ENCODE results near the gene MYLK2.
"Not testable (repeated sequence)": the region's sequence is repeated elsewhere in the genome, so short reads cannot be mapped to it uniquely, and the experiment has no call there.

MYLK2 gene

DNA sequence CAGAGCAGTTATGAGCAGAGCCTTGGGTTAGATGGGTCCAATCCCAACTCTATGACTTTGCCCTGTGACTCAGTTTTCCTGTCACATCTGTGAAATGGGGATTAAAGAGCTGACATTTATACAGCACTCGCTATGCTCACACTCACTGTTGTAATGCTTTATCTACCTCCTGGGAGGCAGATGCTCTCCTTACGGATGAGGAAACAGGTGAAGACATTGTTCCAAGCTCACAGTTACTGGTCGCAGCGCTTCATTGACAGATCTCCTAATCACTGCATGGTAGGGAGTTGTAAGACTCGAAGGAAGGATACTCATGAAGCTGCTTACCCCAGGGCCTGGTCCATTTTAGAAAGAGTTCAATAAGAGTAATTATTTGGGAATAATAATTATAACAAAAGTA is 2.9 kb upstream of the MYLK2 start:
- no peak for DNase-seq

DNA sequence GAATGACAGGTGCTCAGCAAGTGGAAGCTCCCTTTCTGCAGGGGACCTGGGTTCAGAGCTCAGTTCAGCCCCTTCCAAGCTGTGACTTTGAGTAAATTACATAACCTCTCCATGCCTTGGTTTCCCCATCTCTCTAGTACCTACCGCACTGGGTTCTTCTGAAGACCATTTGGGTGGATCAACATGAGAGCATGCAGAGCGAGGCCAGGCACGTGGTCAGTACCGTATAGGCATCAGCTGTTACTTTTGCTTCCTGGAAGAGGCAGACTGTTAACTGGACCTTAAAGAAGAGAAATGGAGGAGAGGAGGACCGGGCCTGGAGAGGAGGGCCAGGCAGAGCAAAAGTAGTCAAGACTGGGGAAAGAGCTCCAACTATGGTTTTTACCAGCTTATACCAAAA is 1.7 kb upstream of the MYLK2 start:
- DNase-seq, result no peak

DNA sequence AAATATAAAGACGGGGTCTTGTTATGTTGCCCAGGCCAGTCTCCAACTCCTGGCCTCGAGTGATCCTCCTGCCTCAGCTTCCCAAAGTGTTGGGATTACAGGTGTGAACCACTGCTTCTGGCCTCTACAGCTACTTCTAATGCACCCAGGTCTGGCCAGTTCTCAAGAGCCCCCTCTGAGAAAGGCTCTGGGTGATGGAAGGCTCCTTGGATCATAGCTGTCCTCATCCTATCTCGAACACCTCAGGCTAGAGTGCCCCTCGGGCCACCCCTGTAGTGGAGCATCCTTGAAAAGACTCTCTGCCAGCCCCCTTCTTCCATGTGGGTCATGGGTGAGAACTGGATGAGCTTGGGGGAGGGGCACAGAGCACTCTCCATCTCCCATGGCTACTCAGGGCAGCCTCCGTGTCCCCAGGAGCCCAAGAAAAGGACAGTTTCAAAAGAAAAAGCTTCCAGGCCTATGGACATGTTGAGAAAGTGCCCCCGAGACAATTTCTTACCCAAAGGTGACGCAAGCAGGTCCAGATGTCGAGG is 714 bp upstream of the MYLK2 start:
- no peak for DNase-seq

DNA sequence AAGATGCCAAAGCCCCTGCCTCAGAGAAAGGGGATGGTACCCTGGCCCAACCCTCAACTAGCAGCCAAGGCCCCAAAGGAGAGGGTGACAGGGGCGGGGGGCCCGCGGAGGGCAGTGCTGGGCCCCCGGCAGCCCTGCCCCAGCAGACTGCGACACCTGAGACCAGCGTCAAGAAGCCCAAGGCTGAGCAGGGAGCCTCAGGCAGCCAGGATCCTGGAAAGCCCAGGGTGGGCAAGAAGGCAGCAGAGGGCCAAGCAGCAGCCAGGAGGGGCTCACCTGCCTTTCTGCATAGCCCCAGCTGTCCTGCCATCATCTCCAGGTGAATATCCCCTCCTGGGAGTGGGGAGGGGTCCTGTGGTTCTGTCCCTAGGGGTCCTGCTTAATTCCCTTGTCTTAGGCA is 1.1 kb downstream of the MYLK2 start:
- no peak for DNase-seq

DNA sequence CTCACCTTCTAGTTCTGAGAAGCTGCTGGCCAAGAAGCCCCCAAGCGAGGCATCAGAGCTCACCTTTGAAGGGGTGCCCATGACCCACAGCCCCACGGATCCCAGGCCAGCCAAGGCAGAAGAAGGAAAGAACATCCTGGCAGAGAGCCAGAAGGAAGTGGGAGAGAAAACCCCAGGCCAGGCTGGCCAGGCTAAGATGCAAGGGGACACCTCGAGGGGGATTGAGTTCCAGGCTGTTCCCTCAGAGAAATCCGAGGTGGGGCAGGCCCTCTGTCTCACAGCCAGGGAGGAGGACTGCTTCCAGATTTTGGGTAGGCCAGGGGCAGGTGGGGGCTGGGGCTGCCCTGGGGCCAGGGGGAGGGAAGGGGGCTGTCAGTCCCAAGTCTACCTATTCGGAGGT is 2.3 kb downstream of the MYLK2 start:
- no peak for DNase-seq

DNA sequence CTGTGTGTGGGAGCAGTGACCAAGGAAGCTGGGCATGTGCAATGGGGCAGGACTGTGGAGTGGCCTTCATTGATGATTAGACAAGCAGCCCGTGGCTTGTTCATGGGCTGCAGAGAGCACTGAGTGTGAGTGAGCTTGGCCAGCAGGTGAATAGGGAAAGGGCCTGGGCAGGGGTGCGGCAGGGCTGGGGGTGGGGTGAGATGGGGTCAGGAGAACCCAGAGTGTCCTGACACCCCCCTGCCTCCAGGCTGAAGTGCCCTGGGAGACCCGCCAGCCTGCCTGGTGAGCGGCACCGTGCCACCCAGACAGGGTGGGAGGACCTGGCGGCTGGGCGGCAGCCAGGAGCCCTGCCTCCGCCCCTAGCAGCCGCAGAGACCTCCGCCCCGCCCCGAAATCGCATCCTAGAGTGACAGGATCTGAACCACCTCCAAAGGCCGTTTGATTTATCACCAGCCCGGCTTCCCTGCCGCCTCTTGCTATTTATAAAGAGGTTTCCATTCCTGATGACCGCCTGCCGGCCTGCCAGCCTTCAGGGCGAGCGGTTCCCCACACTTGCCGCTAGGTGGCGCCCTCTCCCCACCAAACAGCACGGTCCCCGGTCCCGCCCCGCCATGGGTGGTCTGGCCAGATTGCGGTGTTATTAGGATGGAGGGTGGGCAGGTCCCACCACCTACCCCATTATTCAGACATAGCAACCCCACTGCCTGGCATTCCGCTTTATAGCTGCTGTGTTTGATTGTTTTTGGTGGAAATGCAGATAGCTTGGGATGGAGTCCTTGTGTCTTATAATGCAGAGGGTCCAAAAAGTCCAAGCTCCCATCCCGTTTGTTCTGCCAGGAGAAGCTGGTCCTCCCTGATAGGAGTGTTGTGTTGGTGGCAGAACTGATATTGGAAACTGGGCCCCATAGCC is 3.5 kb downstream of the MYLK2 start:
- DNase-seq, result peak; percentile 74

DNA sequence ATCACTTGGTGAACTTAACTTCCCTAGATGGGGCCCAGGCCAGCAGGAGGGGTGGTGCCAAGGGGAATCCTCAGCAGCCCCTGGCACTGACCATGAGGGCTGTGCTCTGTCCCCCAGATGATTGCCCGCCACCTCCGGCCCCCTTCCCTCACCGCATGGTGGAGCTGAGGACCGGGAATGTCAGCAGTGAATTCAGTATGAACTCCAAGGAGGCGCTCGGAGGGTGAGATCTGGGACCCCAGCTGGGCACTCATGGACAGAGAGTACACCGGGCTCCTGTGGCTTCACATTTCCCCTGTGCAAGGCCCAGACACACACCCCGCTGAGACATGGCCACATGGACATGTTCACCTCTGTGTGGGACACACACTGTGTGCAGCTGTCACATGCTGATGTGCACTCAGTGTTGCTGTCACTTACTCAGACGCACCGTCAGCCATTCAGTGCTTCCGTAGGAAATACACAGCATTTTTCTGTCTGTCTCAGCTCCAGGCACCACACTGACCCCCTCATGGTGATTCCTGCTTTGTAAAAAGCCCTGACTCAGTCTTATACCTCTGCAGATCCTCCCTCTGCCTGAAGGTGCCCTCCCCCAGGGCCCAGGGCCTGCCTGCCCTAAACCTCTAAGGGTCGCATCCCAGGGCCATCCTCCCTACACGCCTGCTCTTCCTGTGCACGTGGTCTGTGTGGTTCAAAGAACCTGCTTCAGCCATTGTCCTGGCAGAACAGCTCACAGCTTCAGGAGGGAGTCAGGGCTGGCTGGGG is 4.4 kb downstream of the MYLK2 start:
- DNase-seq, result no peak

DNA sequence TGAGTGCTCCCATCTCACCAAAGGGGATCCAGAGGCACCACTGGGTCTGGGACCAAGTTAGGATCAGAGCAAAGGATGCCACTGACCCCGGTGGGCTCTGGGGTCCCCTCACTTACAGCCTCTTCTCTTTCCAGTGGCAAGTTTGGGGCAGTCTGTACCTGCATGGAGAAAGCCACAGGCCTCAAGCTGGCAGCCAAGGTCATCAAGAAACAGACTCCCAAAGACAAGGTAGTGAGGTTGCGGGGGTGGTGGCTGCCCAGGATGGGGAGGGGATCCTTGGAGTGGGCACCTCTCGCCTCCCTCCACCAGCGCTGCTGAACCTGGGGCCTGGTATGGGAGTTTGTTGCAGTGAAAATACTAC is 4.9 kb downstream of the MYLK2 start:
- no peak for DNase-seq

DNA sequence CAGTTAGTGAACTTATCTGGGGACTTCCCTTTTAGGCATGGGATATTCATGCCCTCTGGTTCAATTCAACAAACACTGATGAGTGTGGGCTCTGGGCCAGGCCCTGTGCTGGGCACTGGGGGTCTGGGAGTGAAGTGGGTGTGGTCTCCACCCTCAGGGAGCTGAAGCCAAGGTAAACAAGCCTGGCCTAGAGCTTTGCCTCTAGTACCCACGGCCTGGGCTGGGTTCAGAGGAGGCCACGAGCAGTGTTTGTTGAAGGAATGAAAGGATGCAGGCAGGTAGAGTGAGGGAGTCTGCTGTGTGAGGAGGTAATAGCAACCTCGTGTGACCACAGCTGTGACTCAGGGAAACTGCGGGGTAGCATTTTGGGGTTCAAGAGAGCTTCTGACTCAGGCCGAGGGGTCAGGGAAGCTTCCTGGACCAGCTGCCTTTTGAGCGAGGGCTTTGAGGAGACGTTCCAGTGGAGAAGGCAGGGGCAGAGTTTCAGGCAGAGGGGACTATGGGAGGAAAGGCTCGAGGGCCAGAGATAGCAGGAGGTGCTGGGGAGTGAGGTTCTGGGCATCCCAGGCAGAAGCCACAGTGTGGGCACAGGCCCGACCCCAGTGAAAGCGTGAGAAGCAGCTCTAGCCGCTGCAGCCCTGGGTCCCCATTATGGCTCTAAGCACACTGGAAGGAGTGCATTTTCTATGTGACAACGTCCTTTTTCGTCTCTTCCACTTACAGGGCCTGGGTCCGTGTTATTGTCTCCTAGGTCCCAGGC is 5.6 kb downstream of the MYLK2 start:
- DNase-seq, result no peak

DNA sequence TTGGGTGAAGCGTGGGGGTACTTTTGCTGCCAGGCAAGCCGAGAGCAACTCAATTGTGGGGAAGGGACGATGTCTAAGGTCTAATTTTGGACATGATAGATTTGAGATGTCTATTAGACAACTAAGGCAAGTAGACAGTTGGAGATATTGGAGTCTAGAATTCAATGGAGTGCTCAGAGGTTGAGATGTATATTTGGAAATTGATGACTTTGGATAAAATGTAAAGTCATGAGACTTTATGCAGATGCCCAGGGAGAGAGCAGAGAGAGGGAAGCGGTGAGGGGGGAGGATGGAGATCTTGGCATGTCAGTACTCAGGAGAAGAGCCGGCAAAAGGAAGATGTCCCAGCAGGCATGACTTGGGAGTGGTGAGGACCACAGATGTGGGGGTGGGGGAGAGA is 6.9 kb downstream of the MYLK2 start:
- no peak for DNase-seq

DNA sequence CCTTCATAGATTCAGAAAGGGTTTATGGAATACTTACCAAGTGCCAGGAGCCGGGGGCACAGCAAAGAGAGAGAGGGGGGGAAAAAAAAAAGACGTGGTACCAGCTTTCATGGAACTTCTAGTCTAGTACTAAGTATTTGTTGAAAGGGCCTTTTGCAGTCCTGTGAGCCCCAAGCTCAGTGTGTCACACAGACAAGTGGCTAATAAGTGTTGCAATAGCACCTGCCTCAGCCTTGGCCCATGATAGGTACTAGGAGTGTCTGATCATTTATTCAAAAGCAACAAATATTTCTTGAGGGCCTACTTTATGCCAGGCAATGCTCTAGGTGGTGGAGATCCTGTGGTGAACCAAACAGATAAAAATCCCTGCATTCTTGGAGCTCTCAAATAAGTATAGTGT is 7.9 kb downstream of the MYLK2 start:
- no peak for DNase-seq

DNA sequence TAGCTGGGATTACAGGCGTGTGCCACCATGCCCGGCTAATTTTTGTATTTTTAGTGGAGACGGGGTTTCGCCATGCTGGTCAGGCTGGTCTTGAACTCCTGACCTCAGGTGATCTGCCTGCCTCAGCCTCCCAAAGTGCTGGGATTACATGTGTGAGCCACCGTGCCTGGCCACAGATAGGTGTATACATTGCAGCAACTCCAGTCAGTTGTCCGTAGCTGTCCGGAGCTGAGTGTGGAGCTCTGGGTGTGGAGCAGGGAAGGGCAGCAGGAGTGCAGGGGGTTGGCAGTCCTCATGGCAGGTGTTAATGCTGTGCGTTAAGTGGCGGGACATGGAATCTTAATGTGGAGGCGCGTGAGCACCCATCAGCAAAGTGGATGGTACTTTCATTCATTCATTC is 8.9 kb downstream of the MYLK2 start:
- not testable (repeated sequence) for DNase-seq

DNA sequence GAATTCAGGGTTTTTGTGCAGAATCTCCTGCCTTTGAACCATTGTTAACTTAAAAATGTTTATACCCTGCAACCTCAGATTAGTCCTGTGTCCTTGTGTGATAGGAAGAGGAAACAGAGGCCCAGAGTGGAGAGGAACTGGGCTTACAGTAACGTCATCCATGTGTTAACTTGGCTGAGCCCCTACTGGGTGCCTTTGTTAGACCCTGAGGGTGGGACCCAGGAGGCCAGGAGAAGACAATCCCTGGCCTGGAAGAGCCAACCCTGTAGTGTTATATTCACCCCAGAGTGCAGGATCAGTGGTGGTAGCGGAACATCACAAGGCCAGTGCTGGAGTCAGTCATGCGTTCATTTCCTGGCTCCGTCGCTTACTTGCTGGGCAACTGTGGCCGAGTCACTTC is 10.6 kb downstream of the MYLK2 start:
- no peak for DNase-seq

DNA sequence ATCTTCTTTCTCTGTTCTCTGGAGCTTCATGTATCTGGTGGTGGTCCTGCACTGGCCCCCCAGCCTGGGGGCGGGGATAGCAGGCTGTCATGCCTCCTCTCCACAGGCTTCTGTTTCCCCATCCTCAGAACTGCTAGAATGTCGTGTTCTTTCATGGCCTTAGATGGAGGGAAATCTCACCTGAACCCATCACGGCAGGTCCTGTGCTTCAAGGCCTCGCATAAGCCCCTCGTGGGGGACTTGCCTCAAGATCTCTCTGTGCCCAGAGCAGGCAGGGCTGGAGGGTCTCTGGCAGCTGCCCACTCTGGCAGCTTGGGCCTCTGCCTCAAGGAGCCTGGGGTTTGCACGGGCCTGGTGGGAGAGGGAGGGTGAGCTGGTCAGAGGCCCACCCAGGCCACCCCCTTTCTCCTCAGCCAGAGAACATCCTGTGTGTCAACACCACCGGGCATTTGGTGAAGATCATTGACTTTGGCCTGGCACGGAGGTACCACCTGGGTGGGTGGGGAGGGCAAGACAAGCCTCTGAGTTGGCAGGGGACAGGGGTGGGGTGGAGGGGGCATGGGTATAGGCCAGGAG is 11.3 kb downstream of the MYLK2 start:
- DNase-seq, result no peak

DNA sequence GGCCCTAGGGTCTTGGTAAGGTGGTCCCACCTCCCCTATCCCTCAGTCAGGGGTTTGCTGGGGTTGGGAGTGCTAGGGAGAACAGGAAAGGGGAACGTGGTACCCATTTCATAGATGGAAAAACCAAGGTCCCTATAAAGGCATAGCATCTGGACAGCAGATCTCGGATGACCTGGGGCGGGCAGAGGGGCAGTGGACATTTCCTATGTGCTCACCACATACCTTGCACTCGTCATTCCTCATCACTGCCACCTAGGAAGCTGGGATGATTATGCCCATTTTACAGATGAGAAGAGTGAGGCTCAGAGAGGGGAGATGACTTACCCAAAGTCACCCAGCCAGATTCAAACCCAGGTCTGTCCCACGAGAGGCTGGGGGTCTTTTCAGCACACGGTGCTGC is 12.1 kb downstream of the MYLK2 start:
- DNase-seq, result no peak

DNA sequence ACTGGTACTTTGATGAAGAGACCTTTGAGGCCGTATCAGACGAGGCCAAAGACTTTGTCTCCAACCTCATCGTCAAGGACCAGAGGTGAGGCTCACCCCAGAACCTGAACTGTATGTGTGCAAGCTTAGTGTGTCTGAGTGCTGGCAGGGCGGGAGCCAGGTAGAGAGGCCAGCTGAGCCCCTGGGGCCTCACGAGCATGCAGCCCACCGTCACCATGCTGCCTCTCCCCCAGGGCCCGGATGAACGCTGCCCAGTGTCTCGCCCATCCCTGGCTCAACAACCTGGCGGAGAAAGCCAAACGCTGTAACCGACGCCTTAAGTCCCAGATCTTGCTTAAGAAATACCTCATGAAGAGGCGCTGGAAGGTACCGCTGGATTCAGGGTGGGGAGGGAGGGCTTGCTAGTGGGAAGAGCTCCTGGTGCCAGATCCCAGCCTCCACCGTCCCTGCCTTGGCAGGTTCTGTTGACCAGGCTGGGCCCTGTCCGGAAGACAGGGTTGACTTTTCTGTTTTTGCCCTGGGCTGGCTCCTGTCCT is 12.7 kb downstream of the MYLK2 start:
- DNase-seq, result no peak

DNA sequence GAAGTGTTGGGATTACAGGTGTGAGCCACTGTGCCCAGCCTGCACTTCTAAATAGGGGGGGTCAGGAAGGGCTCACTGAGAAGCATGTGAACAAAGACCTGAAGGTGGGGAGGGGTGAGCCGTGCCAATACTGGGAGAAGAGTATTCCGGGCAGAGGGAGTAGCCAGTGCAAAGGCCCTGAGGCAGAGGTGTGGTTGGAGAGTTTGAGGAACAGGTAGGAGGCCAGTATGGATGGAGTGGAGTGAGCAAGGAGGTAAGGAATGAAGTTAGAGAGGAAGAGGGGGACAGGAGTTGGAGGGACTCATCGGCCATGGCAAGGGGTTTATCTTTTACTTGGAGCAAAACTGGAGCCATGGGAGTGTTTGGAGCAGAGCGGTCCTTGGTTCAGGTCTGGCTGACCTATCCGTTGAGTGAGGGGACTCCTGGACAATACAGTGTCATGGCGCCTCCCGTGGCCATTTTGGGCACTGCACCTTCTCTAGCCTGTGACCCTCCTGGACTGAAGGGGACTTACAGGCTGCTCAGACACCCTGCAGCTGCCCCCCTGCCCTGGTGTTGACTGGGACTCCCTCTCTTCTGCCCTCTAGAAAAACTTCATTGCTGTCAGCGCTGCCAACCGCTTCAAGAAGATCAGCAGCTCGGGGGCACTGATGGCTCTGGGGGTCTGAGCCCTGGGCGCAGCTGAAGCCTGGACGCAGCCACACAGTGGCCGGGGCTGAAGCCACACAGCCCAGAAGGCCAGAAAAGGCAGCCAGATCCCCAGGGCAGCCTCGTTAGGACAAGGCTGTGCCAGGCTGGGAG is 14.2 kb downstream of the MYLK2 start:
- peak; percentile 41 for DNase-seq

DNA sequence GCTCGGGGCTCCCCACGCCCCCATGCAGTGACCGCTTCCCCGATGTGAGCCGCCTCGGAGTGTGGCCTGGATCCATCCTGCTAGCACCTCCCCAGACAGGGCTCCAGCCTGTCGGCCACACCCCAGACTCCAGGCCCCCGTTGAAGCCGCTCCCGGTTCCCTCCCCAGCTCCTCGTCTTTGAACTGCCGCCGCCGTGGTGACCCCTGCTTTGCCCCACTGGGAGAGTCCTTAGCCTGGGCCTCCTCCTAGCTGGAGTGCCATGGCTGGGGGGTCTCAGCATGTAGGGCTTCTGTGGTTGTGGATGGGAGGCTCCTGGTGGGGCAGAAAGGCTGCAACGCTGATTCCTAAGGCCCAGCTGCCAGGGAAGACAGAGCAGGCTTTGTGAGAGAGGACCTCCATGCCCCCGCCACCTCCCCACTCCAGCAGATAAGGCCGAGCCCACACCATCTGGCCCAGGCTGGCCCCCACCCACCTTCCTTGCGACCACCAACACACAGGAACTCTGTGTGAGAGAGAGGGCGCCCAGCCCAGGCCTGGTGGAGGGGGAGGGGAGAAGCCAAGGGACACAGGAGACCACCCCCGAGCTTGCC is 14.9 kb downstream of the MYLK2 start:
- no peak for DNase-seq

DNA sequence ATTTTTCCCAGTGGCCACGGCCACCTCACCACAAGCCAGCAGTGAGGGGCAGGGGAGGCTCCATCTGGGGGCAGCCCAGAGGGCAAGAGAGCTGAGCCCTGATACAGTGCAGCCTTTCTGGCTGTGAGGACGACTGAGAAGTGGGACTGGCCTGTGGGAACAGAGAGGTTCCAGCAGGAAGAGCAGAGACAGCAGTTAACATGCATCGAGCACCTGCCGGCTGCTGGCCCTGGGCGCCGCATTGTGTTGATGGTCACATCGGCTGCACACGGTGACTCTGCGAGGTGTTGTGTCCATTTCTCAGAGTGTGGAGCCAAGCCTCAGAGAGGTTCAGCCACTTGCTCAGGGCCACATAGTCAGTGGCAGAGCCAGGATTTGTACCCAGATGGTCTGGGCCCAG is 16.4 kb downstream of the MYLK2 start:
- no peak for DNase-seq

DNA sequence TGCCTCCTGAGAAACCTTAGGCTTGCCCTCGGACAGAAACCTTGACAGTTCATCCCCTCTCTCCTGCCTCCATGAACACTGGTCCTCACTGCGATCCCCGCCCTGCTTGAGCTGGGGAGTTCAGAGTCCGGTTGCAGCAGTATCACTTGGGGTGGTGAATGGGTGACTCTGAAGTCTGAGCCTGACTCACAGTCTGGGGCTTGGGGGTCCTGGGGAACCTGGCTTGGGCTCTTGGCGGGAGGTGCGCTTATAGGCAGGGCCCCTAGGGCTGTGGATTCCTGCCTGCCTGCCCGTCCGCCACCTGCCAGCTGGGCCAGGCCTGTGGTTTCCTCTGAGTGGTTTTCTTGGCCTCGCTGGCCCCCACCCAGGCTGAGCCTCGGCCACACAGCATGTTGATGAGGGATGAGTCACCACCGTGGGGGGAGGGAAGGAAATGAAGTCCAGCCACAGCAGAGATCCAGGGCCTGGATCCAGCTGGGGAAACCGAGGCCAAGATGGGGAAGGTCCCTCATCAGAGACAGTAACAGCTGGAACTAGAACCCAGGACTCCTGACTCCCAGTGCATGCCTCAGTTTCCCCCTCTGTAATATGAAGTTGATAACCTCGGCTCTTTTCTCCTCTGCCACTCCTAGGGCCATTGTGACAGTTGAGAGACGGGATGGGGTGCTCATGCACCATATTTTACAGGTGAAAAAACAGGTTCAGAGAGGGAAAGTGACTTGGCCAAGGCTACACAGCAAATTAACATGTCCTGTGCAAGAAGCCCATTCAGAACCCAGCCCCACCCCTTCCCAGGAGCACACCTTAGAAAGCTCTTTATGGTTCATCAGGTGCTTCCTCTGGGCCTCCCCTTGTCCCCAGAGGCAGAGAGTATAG is 17.1 kb downstream of the MYLK2 start:
- no peak for DNase-seq

Data from effector CD8-positive, alpha-beta T cell (primary cell).